VCaP (cell line): ENCODE measurements around the gene ZMAT5.

ENCODE experiments used
- H3K27ac ChIP-seq: fragments of 450-650 bp; 2 replicates; pipeline ENCODE4 v1.5.1; 2017
- TF ChIP-seq, protein P1 (sequence below): fragments of 450-650 bp; conservative IDR thresholded peaks from 2 replicates; pipeline ENCODE4 v1.5.1; 2017; ENCODE audit warnings: mild to moderate bottlenecking, moderate library complexity

The ZMAT5 gene

DNA sequence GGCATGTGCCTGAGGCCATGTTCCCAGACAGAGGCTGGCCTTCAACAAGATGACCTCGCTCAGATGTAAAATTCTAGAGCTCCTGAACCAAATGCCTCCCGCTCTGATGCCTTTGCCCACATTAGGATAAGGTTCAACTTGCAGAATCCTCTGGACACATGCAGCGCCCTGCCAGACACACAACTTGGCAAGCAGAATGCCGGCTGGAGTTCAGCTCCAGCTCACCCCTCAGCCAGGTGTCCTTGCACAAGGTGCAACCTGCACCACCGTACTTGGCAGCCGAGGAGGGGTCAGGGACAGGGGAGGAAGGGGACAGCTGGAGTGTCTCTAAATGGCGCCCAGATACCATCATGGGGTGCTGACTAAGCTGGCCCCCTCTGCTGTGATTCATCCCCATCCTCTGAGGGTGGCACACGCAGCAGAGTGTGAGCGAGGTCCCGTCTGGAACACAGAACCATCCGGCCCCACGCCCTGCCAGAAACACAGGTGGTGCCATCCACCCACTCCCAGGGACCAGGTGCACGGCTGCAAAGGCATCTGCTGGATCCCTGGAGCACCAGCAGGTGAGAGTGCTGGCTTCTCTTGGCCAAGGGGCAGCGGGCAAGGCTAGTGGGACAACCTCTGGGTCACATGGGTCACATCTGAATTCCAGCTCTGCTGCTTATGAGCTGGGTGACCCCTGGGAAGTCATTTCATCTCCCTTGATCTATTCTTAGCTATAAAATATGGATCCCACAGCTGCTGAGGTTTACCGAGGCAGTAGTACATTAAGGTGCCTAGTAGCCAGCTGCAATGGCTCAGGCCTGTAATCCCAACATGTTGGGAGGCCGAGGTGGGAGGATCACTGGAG, 12.8 kb downstream of the ZMAT5 start:
- TF ChIP-seq, protein P1, sequence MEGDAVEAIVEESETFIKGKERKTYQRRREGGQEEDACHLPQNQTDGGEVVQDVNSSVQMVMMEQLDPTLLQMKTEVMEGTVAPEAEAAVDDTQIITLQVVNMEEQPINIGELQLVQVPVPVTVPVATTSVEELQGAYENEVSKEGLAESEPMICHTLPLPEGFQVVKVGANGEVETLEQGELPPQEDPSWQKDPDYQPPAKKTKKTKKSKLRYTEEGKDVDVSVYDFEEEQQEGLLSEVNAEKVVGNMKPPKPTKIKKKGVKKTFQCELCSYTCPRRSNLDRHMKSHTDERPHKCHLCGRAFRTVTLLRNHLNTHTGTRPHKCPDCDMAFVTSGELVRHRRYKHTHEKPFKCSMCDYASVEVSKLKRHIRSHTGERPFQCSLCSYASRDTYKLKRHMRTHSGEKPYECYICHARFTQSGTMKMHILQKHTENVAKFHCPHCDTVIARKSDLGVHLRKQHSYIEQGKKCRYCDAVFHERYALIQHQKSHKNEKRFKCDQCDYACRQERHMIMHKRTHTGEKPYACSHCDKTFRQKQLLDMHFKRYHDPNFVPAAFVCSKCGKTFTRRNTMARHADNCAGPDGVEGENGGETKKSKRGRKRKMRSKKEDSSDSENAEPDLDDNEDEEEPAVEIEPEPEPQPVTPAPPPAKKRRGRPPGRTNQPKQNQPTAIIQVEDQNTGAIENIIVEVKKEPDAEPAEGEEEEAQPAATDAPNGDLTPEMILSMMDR = no peak
- H3K27ac ChIP-seq = no peak overlapping the region

DNA sequence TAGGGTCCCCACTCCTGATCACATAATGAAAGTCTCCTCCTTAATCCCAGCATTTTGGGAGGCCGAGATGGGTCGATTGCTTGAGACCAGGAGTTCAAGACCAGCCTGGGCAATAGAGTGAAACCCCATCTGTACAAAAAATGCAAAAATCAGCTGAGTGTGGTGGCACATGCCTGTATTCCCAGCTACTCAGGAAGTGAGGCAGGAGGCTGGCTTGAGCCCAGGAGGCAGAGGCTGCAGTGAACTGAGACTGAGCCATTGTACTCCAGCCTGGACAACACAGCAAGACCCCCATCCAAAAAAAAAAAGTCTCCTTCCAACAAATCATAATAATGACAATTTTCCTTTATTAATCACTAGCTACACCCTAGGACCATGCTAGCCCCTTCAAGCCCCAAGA, 15.1 kb downstream of the ZMAT5 start:
- TF ChIP-seq, protein P1 = no peak
- no peak overlapping the region for H3K27ac ChIP-seq

DNA sequence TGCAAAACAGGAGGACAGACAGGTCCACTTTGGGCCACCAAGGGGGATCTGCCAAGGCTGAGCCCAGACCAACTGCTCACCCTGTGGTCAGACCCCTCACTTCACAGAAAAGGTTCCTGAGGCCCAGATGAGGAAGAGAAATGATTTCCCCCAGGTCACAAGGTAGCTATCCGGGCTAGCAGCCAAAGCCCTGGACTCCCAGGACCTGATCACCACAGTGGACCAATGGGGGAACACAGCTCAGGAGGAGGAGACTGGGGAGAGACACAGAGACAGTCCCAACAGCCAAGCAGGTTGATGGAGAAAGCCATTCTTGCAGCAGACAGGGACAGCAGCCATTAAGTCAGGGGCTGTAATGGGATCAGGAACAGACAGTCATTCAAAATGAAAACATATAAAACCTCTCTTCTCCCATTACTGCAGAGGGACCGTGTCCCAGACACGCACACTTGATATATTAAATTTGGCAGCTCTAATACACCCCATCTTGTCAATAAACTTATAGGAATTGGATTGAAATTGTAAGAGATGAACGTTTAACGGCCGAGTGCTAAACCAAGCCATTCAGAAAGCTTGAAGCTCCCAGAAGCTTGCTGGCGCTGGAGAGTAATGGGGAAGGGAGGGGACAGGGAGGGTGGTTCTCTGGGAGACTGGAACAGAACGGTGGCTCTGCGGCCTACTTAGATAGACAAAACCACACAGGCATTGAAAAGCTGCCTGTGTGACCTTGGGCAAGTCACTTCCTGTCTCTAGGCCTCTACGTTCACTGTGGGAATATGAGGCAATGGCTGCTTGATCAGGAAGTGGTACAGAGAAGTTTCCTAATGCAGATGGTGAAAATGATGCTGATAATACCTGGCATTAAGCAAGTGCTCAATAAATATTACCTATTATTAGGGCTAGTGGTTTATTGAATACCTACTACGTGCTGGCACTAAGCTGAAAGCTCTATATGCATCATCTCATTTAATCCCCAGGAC, 16.0 kb downstream of the ZMAT5 start:
- TF ChIP-seq, protein P1 = no peak
- H3K27ac ChIP-seq = no peak overlapping the region

DNA sequence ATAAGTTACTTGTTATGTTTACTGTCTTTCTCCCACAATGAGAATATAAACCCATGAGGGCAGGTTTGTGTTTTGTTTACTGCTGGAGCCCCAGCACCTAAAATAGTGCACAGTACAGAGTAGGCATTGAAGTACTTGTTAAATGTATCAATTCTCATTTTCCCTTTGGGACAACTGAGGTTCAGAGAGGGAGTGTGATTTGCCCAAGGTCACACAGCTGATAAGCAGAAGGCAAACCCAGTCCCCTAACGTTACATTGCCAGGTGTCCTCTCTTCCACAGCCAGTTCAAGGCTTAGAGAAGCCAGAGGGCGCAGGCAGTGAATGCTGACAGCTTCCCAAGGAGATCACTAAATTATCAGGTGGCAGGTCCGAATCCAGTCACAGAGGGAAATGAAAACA, 16.8 kb downstream of the ZMAT5 start:
- H3K27ac ChIP-seq = no peak overlapping the region
- TF ChIP-seq, protein P1 = no peak

DNA sequence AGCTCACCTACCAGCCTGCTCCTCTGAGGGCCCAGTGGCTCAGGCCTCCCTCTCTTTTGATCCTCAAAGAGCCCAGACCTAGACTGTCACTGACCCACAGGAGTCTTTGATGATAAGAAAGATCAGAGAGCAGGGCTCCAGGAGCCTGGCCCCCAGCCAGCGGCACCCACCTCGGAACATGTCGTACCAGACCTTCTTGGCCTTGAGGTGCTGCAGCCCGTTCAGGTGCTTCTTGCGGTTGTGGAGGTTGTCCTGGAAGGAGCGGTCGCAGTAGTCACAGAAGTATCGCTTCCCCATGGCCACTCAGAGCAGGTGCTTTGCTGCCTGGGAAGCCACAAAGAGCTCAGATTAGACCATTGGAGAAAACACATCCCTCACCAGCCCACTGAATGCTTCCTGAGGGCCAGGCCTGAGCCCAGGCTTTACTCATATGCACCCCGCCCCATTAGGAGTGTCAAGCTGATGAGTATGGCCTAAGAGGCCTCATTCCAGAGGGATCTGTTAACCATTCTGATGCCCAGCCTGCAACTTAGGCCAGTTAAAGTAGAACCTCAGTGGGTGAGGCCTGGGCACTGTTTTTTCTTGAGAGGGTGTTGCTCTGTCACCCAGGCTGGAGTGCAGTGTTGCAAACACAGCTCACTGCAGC, 18.4 kb downstream of the ZMAT5 start:
- TF ChIP-seq, protein P1 = no peak
- H3K27ac ChIP-seq = no peak overlapping the region

DNA sequence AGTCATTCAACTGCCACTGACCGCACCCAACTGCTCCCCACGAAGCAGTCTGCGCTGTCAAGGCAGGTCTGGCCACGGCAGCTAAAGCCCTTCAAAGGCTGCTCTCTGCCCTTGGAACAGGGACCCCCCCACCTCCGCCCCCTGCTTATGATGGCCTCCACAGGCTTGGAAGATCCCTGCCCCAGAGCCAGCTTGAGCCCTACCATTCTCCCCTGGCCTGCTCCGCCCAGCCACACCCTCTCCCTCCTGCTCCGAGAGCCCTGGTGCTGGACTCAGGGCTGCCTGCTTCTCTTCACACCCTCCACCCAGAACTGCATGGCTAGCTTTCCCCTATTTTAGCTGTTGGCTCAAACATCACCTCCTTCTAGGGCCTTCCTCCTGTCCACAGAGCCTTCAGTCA, 19.0 kb downstream of the ZMAT5 start:
- TF ChIP-seq, protein P1 = no peak
- no peak overlapping the region for H3K27ac ChIP-seq

DNA sequence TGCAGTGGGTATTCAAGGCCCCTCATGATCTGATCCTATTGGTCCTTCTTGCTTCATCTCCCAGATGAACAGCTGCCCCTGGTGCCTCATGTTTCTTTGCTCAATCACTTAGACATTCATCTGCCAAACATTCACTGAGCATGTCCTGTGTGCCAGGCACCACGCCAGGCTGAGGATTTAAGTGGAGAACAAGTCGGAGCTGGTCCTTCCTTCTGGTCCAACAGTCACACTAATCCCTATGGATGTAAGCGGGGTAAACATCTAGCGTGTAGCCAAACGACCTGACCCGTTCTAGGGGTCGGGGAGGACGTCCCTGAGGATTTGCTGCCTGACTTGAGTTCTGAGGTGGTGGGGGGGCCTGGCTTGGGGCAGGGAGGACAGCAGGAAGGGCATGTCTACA, 21.9 kb downstream of the ZMAT5 start:
- TF ChIP-seq, protein P1 = no peak
- no peak overlapping the region for H3K27ac ChIP-seq
